Germinal center (tissue), 1 donor: ENCODE results near the gene PIP4P1.

Source experiments
- DNase-seq: peaks from one replicate; pipeline ENCODE4 v3.0.0; 2012; ENCODE audit warnings: mixed read lengths, low spot score

Gene PIP4P1

DNA sequence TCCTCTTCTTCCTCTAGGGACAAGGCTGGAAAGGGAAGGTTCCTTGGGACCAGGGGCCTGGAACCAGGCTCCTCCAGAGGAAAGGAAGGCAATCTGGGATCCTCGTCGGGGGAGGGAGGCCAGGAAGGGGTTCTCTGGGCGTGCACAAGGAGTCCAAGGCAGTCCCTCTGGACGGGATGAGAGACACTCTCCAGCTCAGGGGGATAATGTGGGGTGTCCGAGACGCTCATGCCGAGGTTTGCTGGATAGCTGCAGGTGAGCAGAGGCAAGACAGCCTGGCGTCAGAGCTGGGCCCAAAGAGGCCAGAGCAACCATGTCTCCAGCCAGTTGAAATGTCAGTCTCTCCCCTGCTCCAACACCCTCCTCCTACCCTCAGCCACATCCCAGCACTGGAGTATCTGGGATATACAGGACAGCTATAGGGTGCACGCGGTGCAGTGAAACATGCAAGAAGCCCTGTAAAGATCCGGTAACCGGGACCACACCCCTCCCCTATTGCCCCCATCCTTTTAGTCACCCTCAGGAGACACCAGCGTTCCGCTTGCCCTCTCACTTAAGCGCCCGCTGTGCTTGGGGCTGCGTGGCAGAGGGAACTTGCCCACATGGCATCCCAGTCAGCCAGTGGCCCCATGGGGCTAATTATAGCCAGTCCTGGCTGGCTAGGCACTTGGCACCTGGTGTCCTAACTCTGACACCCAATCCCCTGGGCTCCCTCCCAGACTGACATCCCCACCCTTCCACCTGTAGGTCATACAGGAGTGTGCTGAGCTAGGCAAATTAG is 25.5 kb downstream of the PIP4P1 start, which contains the start of gene KLHL33:
Gene KLHL33 (minus strand): TSS at position 585 of the 781 bp plus-strand sequence. CDS start 355 bp downstream, at position 230.
- DNase-seq, result no peak

DNA sequence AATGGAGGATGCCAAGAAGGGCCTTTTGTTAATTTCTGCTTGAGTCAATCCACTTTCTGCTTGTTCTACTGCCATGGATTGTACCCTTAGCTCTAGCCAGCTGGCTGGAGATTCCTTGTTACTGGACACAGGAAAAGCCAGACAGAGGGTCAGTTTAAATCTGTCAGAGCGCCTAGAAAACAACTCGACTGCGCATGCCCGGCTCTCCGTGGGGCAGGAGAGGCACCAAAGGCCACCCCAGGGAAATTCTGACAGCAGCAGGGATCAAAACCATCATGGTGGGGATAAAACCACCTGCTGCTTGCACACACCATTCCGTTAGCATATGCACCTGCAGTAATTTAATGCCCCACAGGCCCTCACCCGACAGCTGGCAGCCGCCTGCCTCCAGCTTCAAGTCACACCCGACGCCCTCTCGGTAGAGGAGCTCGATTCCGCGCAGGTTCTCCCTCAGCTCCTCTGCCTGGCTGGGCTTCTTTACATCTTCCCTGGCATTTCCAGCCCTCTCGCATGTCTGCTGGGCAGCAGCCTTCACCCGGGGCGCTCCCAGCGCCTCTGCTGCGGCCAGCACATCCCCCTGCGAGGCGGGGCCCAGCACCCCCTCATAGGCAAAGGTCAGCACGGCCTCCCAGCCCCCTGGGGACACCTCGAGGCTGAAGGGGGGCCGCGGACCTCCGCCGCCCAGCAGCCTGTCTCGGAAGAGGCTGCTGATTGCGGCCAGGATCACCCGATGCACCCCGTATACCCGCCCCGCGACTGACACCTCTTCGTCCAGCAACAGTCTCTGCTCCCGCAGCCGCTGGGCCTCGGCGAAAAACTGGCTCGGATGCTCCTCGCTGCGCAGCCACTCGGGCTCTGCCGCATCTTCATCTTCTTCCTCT is 26.3 kb downstream of the PIP4P1 start:
- DNase-seq, result no peak

DNA sequence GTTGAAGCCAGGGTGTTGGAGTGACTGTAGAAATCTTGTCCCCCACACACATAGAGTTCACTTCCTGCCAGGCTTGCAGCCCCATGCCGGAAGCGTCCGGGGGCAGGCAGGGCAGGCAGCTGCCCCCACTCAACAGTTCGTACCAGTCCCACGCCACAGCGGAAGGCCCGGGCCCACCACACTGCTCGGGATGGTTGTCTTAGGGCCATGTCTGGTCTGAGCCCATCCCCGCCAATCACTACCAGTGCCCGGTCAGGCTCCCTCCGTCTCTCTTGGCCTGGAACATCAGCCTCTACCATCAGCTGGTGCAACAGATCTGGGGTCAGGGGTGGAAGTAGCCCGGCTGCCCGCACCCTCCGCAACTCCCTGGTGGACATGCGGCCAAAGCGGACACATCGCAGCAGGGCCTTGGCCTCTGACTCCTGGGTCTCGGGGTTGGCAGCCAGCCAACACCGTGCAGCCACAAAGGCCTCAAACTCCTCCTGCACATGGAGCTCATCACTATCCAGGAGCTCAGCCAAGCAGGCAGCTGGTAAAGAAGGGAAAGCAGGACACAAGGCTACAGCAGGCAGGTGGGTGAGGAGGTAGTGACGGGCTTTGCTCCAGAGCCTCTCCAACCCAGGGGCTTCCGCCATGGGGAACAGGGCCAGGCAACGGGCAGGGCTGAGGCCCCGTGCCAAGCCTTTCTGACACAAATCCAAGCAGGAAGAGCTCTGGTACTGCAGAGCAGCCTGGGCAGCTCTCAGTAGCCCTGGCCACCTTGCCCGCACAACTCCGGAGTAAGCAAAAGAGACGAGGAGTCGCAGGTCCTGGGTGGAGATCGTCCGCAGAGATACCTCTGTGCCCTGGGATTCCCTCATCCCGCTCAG is 31.2 kb downstream of the PIP4P1 start:
- no peak for DNase-seq

DNA sequence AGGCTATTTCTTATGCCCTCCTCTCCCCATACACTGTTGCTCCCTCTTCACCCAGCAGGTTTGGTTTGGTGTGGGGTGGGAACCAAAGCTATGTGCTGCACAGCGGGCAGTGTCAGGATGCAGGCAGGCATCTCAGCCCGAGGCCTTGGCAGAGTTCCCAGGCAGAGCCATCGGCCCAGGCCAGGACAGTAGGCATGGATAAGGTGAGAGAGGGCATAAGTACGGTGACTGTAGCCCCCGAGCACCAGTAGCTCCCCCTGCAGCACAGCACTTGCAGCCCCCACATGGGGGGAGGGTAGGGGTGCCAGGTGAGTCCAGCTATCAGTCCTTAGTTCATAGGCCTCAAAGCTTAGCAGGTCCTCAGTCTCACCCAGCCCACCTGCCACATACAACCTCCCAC is 32.4 kb downstream of the PIP4P1 start:
- DNase-seq, result no peak

- no peak for DNase-seq
Measured at GRCh38 chr14:20428010-20428365, 33.2 kb downstream of the PIP4P1 start.

DNA sequence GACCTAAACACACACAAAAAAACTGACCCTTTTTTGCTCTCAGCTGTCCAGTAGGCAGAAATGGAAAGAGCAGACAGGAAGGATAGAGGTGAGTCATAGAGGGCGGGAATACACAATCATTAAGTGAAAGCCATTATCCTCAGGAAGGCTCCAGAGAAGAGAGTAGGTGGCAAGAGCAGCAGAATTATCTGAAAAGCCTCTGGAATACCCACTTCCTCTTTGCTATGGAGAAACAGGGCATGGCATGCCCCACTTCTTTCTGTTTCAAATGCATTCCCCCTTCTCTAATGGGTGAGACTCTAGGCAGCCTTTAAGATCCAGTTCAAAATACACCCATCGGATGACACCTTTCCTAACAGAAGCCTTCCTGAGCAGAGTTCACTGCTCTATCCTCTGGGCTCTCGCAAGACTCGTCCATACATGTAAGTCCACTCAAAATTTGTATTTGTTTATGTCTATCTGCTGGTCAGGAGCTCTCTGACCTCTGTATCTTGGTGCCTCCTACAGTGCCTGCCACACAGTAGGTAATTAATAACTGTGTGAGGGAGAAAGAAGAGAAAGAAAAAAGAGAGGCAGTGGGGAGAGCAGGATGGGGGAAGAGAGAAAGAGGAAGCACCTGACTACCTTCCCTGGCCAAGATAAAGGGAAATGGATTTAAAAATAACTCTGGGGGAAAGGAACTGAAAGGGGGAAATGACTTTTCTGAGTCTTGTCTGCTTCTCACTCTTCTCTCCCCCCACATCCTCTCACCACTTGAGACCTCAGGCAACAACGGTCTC is 33.8 kb downstream of the PIP4P1 start:
- DNase-seq, result peak; percentile 72

- DNase-seq, result no peak
Measured at GRCh38 chr14:20424851-20425250, 36.4 kb downstream of the PIP4P1 start.

DNA sequence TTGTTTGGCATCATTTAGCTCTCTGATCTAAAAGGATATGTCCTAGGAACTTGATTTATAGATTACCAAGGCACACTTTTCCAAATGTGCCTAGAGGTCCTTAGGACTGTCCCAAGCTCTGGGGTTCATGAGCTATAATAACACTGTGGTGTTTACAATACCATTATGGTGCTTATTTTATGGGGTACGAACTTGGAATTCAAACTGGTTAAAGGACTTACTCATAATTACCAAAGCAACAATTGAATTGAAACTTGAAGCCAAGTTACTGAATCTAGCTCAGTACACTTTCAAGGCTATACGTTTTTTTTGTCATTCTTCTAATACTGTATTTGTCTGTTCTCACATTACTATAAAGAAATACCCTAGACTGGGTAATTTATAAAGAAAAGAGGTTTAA is 38.3 kb downstream of the PIP4P1 start:
- DNase-seq, result no peak

- no peak for DNase-seq
Measured at GRCh38 chr14:20421267-20421666, 40.0 kb downstream of the PIP4P1 start.

- DNase-seq, result no peak
Measured at GRCh38 chr14:20419419-20419818, 41.8 kb downstream of the PIP4P1 start.

DNA sequence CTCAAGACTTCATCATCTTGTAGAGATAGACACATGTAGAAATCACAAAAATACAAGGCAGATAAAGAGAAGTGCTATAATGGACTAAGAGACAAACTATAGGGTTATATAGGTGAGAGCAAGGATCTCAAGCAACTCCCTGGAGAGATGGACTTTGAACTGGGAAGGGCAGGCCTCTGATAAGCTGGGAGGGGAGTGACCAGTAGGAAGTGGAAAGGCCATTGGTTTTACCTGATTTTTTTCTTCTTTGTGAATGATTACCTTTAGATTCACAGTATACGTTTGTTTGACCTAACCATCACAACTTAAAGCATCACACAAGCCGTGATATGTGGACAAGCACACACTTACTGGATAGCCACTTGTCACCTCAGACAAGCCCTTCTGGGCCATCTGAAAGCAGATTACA is 42.7 kb downstream of the PIP4P1 start:
- DNase-seq, result no peak

DNA sequence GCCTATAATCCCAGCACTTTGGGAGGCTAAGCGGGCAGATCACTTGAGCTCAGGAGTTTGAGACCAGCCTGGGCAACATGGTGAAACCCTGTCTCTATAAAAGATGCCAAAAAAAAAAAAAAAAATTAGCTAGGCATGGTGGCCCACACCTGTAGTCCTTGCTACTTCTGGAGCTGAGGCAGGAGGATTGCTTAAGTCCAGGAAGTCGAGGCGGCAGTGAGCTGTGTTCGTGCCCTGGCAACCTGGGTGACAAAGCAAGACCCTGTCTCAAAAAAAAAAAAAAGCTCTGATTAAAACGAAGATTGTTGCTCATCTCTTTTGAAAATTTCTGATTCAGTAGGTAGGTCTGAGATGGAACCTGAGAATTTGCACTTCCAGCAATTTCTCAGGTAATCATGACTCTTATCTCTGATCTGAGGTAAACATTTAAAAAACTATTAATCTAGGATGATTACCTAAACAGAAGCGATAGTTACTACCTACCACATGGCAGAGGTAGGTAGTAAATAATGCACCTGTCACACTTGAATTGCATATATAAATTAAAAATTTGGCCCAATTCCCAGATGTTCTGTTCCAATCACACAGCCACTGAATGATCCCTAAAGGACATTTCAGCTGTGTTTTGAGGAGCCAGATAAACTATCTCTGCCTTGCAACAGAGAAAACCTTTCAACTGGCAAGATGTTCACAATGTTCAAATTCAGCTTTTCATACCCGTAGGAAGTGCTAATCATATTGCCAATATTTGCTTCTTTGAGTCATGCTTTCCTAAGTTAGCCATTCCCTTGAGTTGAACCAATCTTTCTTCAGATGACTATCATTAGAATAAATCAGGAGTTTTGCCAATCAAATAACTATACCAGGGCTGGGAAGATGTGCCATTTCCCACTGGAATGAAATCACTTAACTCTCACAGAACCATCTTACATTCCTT is 43.7 kb downstream of the PIP4P1 start:
- no peak for DNase-seq

DNA sequence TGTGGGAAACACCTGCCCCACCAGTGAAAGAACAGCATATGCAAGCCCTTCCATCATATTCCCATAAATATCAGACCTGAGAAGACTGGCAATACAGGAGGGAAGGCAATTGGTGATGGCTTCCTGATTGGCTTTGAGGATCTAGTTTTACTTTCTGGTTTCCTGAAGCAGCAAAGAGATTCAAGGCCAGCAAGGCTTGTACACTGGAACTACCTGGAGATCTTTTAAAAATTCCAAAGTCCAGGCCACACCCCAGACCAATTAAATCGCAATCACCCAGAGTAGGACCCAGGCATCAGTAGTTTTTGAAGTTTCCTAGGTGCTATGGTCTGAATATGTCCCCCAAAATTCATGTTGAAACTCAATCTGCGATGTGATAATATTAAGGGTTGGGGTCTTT is 45.0 kb downstream of the PIP4P1 start:
- DNase-seq, result no peak

DNA sequence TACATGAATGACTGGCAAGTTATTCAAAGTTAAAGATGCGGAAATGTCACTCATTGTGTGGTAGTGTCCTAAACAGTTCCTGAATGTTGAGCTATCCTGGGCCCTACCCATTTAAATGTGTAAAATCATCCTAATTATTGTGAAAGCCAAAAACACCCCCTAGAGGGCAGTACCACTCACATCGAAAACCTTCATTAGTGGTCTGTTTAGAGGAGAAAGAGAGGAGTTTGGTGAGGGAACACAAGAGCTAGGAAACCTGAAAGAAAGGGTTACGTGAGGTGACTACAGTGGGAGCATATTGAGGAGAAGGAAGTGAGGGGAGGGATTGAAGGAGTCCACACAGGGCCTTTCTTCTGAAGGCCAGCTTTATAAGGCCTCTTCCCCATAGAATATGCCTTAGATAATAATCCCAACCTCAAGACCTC is 45.4 kb downstream of the PIP4P1 start:
- peak; percentile 53 for DNase-seq

- peak; percentile 27 for DNase-seq
Measured at GRCh38 chr14:20413744-20414082, 47.5 kb downstream of the PIP4P1 start.

DNA sequence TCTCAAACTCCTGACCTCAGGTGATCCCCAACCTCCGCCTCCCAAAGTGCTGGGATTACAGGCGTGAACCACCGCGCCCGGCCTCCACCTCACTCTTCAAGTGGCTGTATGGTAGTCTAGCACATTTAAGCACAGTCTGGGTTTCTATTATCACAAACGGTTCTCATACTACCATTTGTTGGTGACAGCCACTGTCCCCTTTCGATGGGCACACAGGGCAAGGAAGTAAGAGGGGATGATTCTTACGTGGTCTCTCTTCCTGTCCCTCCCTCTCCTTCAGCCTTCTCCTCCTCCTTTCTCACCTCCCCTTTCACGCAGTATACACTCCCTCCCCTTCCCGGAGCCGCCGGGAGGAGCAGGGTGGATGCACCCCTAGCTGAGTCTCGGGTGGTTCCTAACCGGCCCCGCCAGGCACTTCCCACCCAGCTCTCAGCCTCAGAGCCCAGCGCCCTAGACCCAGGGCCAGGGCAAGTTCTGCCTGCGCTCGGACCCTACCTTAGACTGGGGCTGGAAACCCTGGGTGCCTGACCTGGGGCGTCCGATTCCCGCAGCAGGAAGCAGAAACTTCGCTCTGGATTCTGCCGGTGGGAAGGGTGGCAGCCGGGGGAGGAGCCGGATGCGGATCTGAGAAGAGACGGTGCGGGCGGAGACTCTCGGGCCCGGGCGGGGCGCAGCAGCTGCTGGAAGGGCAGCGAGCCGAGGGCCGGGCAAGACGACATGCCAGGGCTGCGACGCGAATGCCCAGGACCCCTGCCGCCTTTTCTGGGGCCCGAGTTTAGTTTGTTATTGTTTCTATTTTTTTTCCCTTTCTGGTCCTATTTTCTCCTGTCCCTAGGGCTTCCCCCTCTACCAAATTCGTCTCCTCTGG is 48.1 kb downstream of the PIP4P1 start, which contains the start of gene TEP1:
Gene TEP1 (minus strand): TSS at position 626 of the 868 bp plus-strand sequence. CDS start 5,062 bp downstream, outside the sequence.
- peak; percentile 75 for DNase-seq

DNA sequence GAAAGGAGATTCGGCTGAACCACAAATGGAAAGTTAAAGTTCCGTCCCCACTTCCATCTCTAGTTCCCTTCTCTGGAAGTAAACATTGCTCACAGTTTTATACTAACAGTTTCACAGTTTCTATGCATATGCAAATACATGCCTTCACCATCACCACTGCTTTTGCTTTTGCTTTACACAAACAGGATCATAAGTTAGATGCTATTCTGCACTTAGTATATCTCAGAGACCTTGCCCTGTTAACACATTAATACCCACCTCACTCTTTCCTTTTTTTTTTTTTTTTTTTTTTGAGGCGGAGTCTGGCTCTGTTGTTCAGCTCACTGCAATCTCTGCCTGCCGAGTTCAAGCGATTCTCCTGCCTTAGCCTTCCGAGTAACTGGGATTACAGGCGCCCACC is 48.8 kb downstream of the PIP4P1 start:
- DNase-seq, result peak; percentile 54

DNA sequence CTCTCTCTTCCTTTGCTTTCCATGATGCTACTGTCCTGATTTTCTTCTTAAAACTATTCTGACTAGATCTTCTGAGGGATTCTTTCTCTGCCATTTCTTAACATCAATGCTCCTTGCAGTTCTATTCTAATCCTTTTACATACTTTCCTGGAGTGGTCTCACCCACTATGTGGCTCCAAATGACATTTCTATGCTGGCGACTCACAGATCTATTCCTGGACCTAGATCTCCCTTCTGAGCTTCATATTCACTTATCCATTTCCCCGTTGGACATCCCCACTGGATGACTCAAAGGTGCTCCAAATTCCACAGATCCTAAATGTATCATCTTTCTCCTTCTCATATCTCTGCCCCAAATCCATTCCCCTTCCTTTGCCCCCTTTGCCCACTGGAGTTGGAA is 52.0 kb downstream of the PIP4P1 start:
- DNase-seq, result no peak
